ENCODE measurements around the gene RBM19.

Gene RBM19

GRCh38 chr12:113860059-113860820 lies 105.9 kb downstream of the RBM19 start:
- Mint-ChIP-seq H3K4me1 (peaks cover 41% of the 10 kb centered on the region), H3K27ac (no peak overlapping the region), H3K9me3 (no peaks in the 10 kb centered on the region), H3K4me3 (no peak overlapping the region), H3K27me3 (no peaks in the 10 kb centered on the region)
- ATAC-seq (no peak), DNase-seq (no peak)

DNA sequence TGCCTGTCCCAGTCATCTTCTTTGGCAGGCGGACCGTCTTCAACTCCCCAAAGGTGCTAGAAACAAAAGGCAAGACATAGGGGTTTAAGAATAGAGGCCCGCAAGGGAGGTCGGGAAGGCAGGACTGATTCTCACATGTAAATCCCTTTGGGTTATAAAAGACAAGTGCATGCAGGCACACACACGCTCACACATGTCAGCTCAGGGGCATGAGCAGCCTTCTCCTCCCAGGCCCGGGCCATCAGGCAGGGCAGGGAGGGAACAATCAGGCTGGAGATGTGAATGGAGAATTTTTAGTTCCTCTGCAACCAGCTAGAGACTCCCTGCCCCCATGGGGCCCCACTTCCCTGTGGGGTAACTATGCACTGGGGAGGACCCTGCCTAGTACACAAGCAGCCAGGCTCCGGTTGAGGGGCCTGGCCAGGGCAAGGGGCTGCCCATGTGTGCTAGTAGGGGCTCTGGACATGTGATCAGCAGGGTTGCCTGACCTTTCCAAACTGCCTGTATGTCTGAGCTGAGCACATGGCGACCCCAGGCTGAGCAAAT lies 107.2 kb downstream of the RBM19 start:
- H3K4me1 Mint-ChIP-seq = peaks cover 28% of the 10 kb centered on the region
- no peak overlapping the region for H3K27ac Mint-ChIP-seq
- H3K27me3 Mint-ChIP-seq = no peaks in the 10 kb centered on the region
- no peak overlapping the region for H3K4me3 Mint-ChIP-seq
- no peaks in the 10 kb centered on the region for H3K9me3 Mint-ChIP-seq
- ATAC-seq (no peak), DNase-seq (no peak)

- Mint-ChIP-seq H3K9me3 (no peaks in the 10 kb centered on the region), H3K4me3 (no peak overlapping the region), H3K4me1 (peaks cover 13% of the 10 kb centered on the region), H3K27ac (no peak overlapping the region), H3K27me3 (no peaks in the 10 kb centered on the region)
- ATAC-seq (no peak), DNase-seq (no peak)
Measured at GRCh38 chr12:113857371-113857770, 108.8 kb downstream of the RBM19 start.

- Mint-ChIP-seq H3K4me1 (no peaks in the 10 kb centered on the region), H3K4me3 (no peak overlapping the region), H3K27ac (no peak overlapping the region), H3K9me3 (no peaks in the 10 kb centered on the region), H3K27me3 (no peaks in the 10 kb centered on the region)
- ATAC-seq (no peak), DNase-seq (no peak)
Measured at GRCh38 chr12:113855998-113856397, 110.1 kb downstream of the RBM19 start.

DNA sequence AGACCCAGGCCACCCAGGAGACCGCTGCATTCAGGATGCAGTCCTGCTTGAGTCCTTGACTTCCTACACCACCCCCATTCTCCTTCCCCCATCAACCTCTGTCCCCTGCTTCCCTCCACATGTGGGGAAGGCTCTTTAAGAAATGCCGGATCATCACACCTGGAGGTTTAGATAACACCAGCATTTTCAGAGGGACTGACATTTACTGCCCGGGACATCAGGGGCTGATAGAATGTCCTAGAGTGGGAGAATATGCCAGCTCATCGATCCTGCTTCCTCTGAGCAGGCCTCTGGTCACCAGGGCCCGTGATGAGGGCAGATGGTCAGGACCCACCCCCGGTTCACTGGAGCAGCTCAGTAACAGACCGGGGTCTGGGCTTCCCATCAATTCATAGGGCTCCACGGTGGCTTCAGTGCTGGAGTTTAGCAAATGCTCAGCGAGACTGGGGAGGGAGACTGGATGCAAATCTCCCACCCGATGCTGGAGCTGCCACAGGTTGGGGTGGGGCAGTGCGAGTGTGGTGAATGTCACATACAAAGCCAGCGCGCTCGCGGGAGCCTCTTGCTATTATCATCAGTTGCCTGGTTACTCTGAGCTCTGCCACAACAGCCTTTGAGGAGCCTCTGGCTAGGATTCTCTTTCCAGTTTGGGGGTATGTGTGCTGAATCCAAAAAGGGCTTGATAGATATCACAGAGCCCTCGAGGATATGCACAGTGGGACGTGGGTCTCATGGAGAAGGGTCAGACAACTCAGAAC lies 111.6 kb downstream of the RBM19 start:
- no peaks in the 10 kb centered on the region for H3K9me3 Mint-ChIP-seq

DNA sequence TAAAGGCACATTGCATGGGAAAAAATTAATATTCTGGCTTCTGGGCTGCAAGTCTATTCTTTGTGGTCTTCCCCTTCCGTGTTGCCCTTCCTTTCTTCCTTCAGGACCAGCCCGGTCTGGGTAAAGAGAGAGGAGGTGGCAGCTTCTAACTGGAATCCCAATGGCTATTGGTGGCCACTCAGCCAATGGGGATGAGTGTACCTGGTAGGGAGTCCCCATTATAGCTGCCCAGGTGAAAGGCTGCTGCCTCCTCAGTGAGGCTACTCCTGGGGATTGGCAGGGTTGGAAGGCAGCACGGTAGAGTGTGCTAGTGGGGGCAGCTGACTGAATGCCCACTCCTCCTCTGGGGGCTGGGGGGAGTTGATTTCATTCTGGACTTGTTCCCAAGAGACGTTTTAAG lies 112.6 kb downstream of the RBM19 start:
- no peak overlapping the region for H3K4me3 Mint-ChIP-seq
- ATAC-seq = no peak

More for the DNA sequence above, 111.6 kb downstream of the RBM19 start:
- H3K4me1 Mint-ChIP-seq = no peaks in the 10 kb centered on the region
- ATAC-seq (no peak), DNase-seq (no peak)
- peak overlapping the region in 1 of 2 donors; percentile 2 for H3K27ac Mint-ChIP-seq
- H3K27me3 Mint-ChIP-seq = no peaks in the 10 kb centered on the region
- H3K4me3 Mint-ChIP-seq = no peak overlapping the region

GRCh38 chr12:113852695-113853490 lies 113.2 kb downstream of the RBM19 start:
- no peaks in the 10 kb centered on the region for H3K9me3 Mint-ChIP-seq
- no peaks in the 10 kb centered on the region for H3K27me3 Mint-ChIP-seq
- H3K4me3 Mint-ChIP-seq = no peak overlapping the region
- no peaks in the 10 kb centered on the region for H3K4me1 Mint-ChIP-seq
- H3K27ac Mint-ChIP-seq = peak overlapping the region in 1 of 2 donors; percentile 34
- DNase-seq (no peak), ATAC-seq (no peak)

More for the DNA sequence above, 112.6 kb downstream of the RBM19 start:
- Mint-ChIP-seq H3K27me3 (no peaks in the 10 kb centered on the region), H3K9me3 (no peaks in the 10 kb centered on the region), H3K27ac (peak overlapping the region; percentile 49 to 74), H3K4me1 (no peaks in the 10 kb centered on the region)
- DNase-seq = no peak

DNA sequence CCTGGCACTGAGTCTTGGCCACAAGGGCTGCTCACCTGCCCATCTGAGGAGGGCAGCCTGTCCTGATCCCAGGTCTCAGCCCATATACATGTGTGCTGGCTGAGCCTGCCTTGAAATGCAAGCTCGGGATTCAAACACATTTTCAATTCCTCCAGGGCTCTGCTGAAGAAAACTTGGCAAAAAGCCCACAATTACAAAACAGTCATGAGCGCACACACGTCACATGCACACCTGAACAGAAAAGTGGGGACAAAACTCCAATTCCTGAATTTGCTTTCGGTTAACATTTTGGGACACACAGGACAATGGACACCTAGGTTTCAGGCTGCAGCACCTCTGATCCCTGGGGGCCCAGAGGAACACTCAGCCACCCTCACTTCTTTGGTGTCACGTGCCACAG lies 113.9 kb downstream of the RBM19 start:
- H3K4me3 Mint-ChIP-seq = no peak overlapping the region
- DNase-seq (no peak), ATAC-seq (no peak)
- no peak overlapping the region for H3K27ac Mint-ChIP-seq
- no peaks in the 10 kb centered on the region for H3K9me3 Mint-ChIP-seq
- H3K27me3 Mint-ChIP-seq = no peaks in the 10 kb centered on the region
- H3K4me1 Mint-ChIP-seq = no peaks in the 10 kb centered on the region

DNA sequence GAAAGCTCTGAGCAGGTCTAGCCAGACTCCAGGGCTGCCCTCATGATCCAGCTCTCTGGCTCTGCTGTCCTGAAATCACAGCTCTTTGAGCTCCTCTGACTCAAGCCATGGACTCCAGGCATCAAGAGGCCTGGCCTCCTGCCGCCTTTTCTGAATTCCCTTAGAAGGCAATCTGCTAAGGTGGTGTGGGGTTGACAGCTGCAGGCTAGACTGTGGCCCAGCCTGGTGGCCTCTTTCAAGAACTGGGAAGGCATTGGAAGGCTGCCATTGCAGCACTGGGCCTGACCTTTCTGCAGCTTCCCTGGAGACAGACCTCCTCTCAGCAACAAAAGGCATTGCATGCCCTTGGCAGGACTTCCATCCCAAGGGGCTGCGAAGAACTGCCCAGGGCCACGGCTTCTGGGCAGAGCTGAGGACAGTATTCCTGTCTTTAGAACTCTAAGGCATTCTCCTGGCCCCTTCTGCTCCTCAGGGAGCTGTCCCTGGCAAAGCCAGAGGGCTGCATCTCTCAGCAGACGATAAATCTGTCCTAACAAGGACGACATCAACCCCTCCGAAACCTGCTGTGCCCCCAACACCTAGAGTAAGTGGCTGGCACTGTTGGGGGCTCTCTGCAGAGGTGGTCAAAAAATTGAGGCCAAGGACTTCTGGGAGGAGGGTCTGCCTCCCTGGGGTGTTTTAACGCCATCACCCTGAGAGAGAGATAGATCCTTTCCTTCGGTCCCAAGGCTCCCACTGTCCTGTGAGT lies 115.6 kb downstream of the RBM19 start:
- no peaks in the 10 kb centered on the region for H3K9me3 Mint-ChIP-seq
- no peak overlapping the region for H3K4me3 Mint-ChIP-seq
- no peak for ATAC-seq
- no peaks in the 10 kb centered on the region for H3K27me3 Mint-ChIP-seq
- no peaks in the 10 kb centered on the region for H3K4me1 Mint-ChIP-seq
- no peak for DNase-seq
- H3K27ac Mint-ChIP-seq = peak overlapping the region; percentile 46 to 92

DNA sequence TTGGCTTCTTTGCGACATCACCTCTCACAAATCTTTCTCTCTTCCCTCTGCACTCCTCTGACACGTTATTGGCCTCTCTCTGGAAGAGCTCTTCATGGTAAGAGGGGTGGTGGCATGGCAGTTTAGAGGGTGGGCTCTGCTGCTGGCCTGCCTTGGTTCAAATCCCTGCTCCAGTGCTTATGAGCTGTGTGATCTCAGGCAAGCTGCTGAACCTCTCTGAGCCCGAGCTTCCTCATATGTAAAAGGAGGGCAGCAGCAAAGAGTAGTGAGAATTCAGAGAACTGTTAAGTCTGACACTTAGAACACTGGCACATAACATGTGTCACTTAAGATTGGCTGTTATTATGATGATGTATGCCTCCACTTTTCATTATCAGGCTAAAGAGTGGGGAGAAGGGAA lies 118.3 kb downstream of the RBM19 start:
- peak overlapping the region in 1 of 2 donors; percentile 52 for H3K27ac Mint-ChIP-seq
- no peak for ATAC-seq
- no peak for DNase-seq

GRCh38 chr12:113846883-113847755 lies 119.0 kb downstream of the RBM19 start:
- no peak for ATAC-seq

More for the DNA sequence above, 118.3 kb downstream of the RBM19 start:
- Mint-ChIP-seq H3K4me1 (no peaks in the 10 kb centered on the region), H3K27me3 (no peaks in the 10 kb centered on the region), H3K9me3 (no peaks in the 10 kb centered on the region), H3K4me3 (no peak overlapping the region)

DNA sequence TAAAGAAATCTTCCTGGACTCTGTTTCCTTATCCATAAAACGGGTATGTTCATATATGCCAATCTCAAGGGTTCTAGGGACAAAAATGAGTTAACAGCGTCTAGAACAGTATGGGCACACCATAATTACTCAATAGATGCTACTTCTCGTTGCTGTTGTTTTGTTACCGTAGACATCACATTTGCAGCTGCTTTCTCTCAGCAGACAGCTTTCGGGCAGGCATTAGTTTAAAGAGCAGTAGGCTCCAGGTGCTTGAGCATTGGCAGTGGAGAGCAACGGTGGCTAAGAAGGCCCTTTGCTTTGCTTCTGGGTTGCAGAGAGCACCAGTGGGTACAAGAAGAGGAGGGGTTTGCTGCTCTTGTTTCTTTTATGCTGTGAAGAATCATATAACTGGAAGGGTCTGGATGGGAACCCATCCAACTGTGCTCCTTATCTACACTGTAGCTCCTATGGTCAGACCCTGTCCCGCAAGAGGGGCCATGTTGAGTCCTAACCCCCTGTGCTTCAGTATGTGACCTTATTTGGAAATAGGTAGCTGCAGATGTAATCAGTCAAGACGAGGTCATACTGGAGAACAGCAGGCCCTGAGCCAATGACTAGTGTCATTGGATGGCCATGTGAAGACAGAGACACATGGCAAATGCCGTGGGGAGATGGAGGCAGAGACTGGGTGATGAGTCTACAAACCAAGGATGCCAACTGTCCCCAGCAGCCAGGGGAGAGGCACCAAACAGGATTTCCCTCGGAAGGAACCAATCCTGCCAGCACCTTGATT lies 120.0 kb downstream of the RBM19 start:
- ATAC-seq = no peak
- Mint-ChIP-seq H3K9me3 (no peaks in the 10 kb centered on the region), H3K4me1 (peaks cover under 1% of the 10 kb centered on the region), H3K27me3 (no peaks in the 10 kb centered on the region), H3K4me3 (no peak overlapping the region), H3K27ac (no peak overlapping the region)
- no peak for DNase-seq

More at GRCh38 chr12:113846883-113847755, 119.0 kb downstream of the RBM19 start:
- Mint-ChIP-seq H3K4me3 (no peak overlapping the region), H3K27ac (peak overlapping the region in 1 of 2 donors; percentile 72), H3K9me3 (no peaks in the 10 kb centered on the region), H3K4me1 (no peaks in the 10 kb centered on the region), H3K27me3 (no peaks in the 10 kb centered on the region)
- DNase-seq = no peak

GRCh38 chr12:113844495-113845210 lies 121.5 kb downstream of the RBM19 start:
- Mint-ChIP-seq H3K9me3 (no peaks in the 10 kb centered on the region), H3K27ac (no peak overlapping the region), H3K4me3 (no peak overlapping the region), H3K4me1 (peaks cover 10% of the 10 kb centered on the region), H3K27me3 (no peaks in the 10 kb centered on the region)
- ATAC-seq (no peak), DNase-seq (no peak)
